ENCODE results near the gene MYOC.

- TF ChIP-seq CTCF (IDR thresholded peaks at IDR 0.05) (no peak), POLR2A (IDR thresholded peaks at IDR 0.05) (no peak), EP300 (IDR thresholded peaks at IDR 0.05) (no peak)
Measured at GRCh38 chr1:171676823-171677222, 24.3 kb upstream of the MYOC start.

All from tibial nerve (tissue), 4 donors.